Caco-2 (cell line): ENCODE results near the gene PKN1. TPM values are rescaled to one million over a fixed set of nuclear protein-coding genes. Genes with fewer than 3 reads are reported as not detected.

ENCODE experiments used
- BruUV-seq: library from RNA; stranded (reverse); fragments of 400-500 nt; replicated peaks from 2 replicates; lab custom pipeline; 2021; lab: Mats Ljungman, UMichigan
- CTCF ChIA-PET: fragments of 300-600 bp; sonication (Branson Sonifier 250); formaldehyde crosslinking; loops from one replicate; lab custom pipeline; 2022; ENCODE audit warnings: antibody characterized with exemption; lab: Charles Lee
- POLR2A ChIA-PET: fragments of 300-600 bp; sonication (Branson Sonifier 250); formaldehyde crosslinking; loops from one replicate; lab custom pipeline; 2022; ENCODE audit warnings: antibody characterized with exemption; lab: Charles Lee
- DNase-seq, 2 experiments: peaks; one replicate each; pipeline versions ENCODE4 v3.0.0 to v3.0.0-alpha.2; 2020 to 2022
- H3K27me3 ChIP-seq: replicated peaks from 2 replicates; pipeline ENCODE4 v1.6.0; 2011; ENCODE audit warnings: low read length; ENCODE audit not compliant: control insufficient read depth, insufficient read depth
- H3K36me3 ChIP-seq: 2 replicates; pipeline ENCODE4 v1.5.1; 2011; ENCODE audit warnings: low read length; ENCODE audit not compliant: control insufficient read depth, insufficient read depth
- H3K4me1 ChIP-seq: fragments of 250-450 bp; sonication (Bioruptor Pico); 2 replicates; pipeline ENCODE4 v1.5.1; 2020; ENCODE audit warnings: mild to moderate bottlenecking
- H3K4me3 ChIP-seq: 2 replicates; pipeline ENCODE4 v1.5.1; 2011; ENCODE audit warnings: low read depth, mild to moderate bottlenecking, control low read depth, low read length
- H3K9me3 ChIP-seq: fragments of 250-450 bp; sonication (Bioruptor Pico); 2 replicates; pipeline ENCODE4 v1.5.1; 2020; ENCODE audit warnings: mild to moderate bottlenecking, moderate library complexity
- H3K27ac Mint-ChIP-seq: one replicate; pipeline ENCODE4 v1.8.0; 2022; ENCODE audit warnings: mixed read lengths; ENCODE audit not compliant: unreplicated experiment
- H3K27me3 Mint-ChIP-seq: one replicate; pipeline ENCODE4 v1.8.0; 2022; ENCODE audit warnings: mixed read lengths; ENCODE audit not compliant: insufficient read depth, unreplicated experiment
- H3K36me3 Mint-ChIP-seq: one replicate; pipeline ENCODE4 v1.8.0; 2022; ENCODE audit warnings: mild to moderate bottlenecking, mixed read lengths; ENCODE audit not compliant: insufficient read depth, unreplicated experiment
- H3K4me1 Mint-ChIP-seq: one replicate; pipeline ENCODE4 v1.8.0; 2022; ENCODE audit warnings: low read depth, mixed read lengths; ENCODE audit not compliant: unreplicated experiment
- H3K4me3 Mint-ChIP-seq: one replicate; pipeline ENCODE4 v1.8.0; 2022; ENCODE audit warnings: mild to moderate bottlenecking, moderate library complexity, mixed read lengths; ENCODE audit not compliant: unreplicated experiment
- H3K9me3 Mint-ChIP-seq: one replicate; pipeline ENCODE4 v1.8.0; 2022; ENCODE audit warnings: mixed read lengths; ENCODE audit not compliant: unreplicated experiment
- intact Hi-C: fragments of 100-400 bp; cut with micrococcal nuclease; formaldehyde crosslinking; loops from one replicate; pipeline ENCODE4 v1.10.0; 2022; ENCODE audit not compliant: unreplicated experiment
- total RNA-seq: library from RNA; stranded (reverse); gene quantifications from 2 replicates; pipeline ENCODE4 v1.2.3, GENCODE V29; 2022
- TF ChIP-seq, protein P1 (sequence below), 2 experiments: fragments of 200-600 bp in 1 of 2; IDR thresholded peaks; 1 replicate in 1 of 2; 2 replicates in 1 of 2; pipeline versions ENCODE4 v1.5.1 to v1.8.0; 2011 to 2022; ENCODE audit warnings: antibody characterized with exemption in 1 of 2, control low read depth in 1 of 2, inconsistent platforms in 1 of 2, low read depth in 1 of 2, low read length in 1 of 2, mild to moderate bottlenecking in 1 of 2, moderate library complexity in 1 of 2; ENCODE audit not compliant: insufficient read depth in 1 of 2, severe bottlenecking in 1 of 2, unreplicated experiment in 1 of 2

The PKN1 gene
- total RNA-seq, 1 experiment from 2014 or later = 102 TPM

GRCh38 chr19:14393329-14393728 is 39.8 kb upstream of the PKN1 start:
- H3K9me3 Mint-ChIP-seq = no peaks in the 10 kb centered on the region
- H3K4me1 ChIP-seq = no peaks in the 10 kb centered on the region
- DNase-seq = no peak
- H3K9me3 ChIP-seq = no peaks in the 10 kb centered on the region
- no peaks in the 10 kb centered on the region for H3K4me1 Mint-ChIP-seq
- no peak overlapping the region for H3K27ac Mint-ChIP-seq
- peaks cover 17% of the 10 kb centered on the region for H3K36me3 Mint-ChIP-seq
- H3K27me3 ChIP-seq = no peaks in the 10 kb centered on the region
- H3K36me3 ChIP-seq = no peaks in the 10 kb centered on the region; the same call in 1 of the 2 replicates
- intact Hi-C loops = no loop called here
- TF ChIP-seq, protein P1, sequence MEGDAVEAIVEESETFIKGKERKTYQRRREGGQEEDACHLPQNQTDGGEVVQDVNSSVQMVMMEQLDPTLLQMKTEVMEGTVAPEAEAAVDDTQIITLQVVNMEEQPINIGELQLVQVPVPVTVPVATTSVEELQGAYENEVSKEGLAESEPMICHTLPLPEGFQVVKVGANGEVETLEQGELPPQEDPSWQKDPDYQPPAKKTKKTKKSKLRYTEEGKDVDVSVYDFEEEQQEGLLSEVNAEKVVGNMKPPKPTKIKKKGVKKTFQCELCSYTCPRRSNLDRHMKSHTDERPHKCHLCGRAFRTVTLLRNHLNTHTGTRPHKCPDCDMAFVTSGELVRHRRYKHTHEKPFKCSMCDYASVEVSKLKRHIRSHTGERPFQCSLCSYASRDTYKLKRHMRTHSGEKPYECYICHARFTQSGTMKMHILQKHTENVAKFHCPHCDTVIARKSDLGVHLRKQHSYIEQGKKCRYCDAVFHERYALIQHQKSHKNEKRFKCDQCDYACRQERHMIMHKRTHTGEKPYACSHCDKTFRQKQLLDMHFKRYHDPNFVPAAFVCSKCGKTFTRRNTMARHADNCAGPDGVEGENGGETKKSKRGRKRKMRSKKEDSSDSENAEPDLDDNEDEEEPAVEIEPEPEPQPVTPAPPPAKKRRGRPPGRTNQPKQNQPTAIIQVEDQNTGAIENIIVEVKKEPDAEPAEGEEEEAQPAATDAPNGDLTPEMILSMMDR (IDR thresholded peaks at IDR 0.05; ENCODE audit: insufficient read depth in 1 of 2, low read depth in 1 of 2, low read length in 1 of 2, severe bottlenecking in 1 of 2, unreplicated experiment in 1 of 2) = no peak
- POLR2A ChIA-PET = no interaction called here
- no peaks in the 10 kb centered on the region for H3K27me3 Mint-ChIP-seq
- no peak overlapping the region for H3K4me3 Mint-ChIP-seq
- no TSS peak for BruUV-seq
- CTCF ChIA-PET = no interaction called here
- H3K4me3 ChIP-seq = no peak overlapping the region

DNA sequence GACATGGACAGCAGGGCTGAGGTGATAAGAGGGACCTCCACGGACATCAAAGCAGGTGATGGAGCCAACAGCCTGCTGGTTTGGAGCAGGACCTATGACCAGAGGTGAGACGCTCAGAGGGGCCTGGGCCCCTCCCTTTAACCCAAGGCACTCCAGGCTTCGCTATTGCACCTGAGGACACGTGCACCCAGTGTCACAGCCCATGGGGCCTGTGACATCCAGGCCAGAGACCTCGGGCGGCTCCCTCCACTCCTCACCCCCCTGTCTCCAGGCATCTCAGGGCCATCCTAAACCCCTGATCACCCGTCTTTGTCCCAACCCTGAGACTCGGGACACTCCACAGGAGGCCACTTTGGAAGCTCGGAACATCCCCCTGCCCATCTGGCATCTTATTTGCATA is 38.9 kb upstream of the PKN1 start:
- ChIA-PET CTCF (no interaction called here), POLR2A (no interaction called here)
- no TSS peak for BruUV-seq
- TF ChIP-seq, protein P1 (IDR thresholded peaks at IDR 0.05; ENCODE audit: insufficient read depth in 1 of 2, low read depth in 1 of 2, low read length in 1 of 2, severe bottlenecking in 1 of 2, unreplicated experiment in 1 of 2) = no peak
- no peaks in the 10 kb centered on the region for H3K27me3 Mint-ChIP-seq
- peaks cover 17% of the 10 kb centered on the region for H3K36me3 Mint-ChIP-seq
- H3K9me3 Mint-ChIP-seq = no peaks in the 10 kb centered on the region
- DNase-seq = no peak
- Histone ChIP-seq H3K9me3 (no peaks in the 10 kb centered on the region), H3K36me3 (no peaks in the 10 kb centered on the region; the same call in 1 of the 2 replicates), H3K4me3 (no peak overlapping the region), H3K4me1 (no peaks in the 10 kb centered on the region), H3K27me3 (no peaks in the 10 kb centered on the region)
- intact Hi-C loops = no loop called here
- H3K4me3 Mint-ChIP-seq = no peak overlapping the region
- H3K4me1 Mint-ChIP-seq = no peaks in the 10 kb centered on the region
- H3K27ac Mint-ChIP-seq = no peak overlapping the region

GRCh38 chr19:14395262-14395661 is 37.8 kb upstream of the PKN1 start:
- intact Hi-C loops = no loop called here
- Histone ChIP-seq H3K4me3 (no peak overlapping the region), H3K4me1 (no peaks in the 10 kb centered on the region), H3K36me3 (no peaks in the 10 kb centered on the region; the same call in 1 of the 2 replicates), H3K9me3 (no peaks in the 10 kb centered on the region), H3K27me3 (no peaks in the 10 kb centered on the region)
- BruUV-seq = no TSS peak
- TF ChIP-seq, protein P1 (IDR thresholded peaks at IDR 0.05; ENCODE audit: insufficient read depth in 1 of 2, low read depth in 1 of 2, low read length in 1 of 2, severe bottlenecking in 1 of 2, unreplicated experiment in 1 of 2) = no peak
- POLR2A ChIA-PET = no interaction called here
- no peaks in the 10 kb centered on the region for H3K9me3 Mint-ChIP-seq
- CTCF ChIA-PET = no interaction called here
- no peaks in the 10 kb centered on the region for H3K4me1 Mint-ChIP-seq
- H3K27ac Mint-ChIP-seq = no peak overlapping the region
- H3K4me3 Mint-ChIP-seq = no peak overlapping the region
- peaks cover 17% of the 10 kb centered on the region for H3K36me3 Mint-ChIP-seq
- no peak for DNase-seq
- no peaks in the 10 kb centered on the region for H3K27me3 Mint-ChIP-seq
